HFFc6 (cell line): ENCODE results near the gene FRAS1. TPM values are rescaled to one million over a fixed set of nuclear protein-coding genes. Genes with fewer than 3 reads are reported as not detected.

Experiments used
- DNase-seq: peaks from one replicate; pipeline ENCODE4 v3.0.0-alpha.2; 2018
- H3K27ac Mint-ChIP-seq: 2 replicates; pipeline ENCODE4 v1.8.0; 2020; ENCODE audit warnings: mild to moderate bottlenecking, mixed read lengths
- H3K27me3 Mint-ChIP-seq: 2 replicates; pipeline ENCODE4 v1.8.0; 2021; ENCODE audit warnings: mild to moderate bottlenecking, moderate library complexity, mixed read lengths; ENCODE audit not compliant: insufficient read depth
- H3K36me3 Mint-ChIP-seq: 2 replicates; pipeline ENCODE4 v1.8.0; 2021; ENCODE audit warnings: low read depth, mixed read lengths
- H3K4me1 Mint-ChIP-seq: 2 replicates; pipeline ENCODE4 v1.8.0; 2020; ENCODE audit warnings: low read depth, mixed read lengths
- H3K4me3 Mint-ChIP-seq: 2 replicates; pipeline ENCODE4 v1.8.0; 2020; ENCODE audit warnings: mild to moderate bottlenecking, moderate library complexity, mixed read lengths
- H3K9me3 Mint-ChIP-seq: 2 replicates; pipeline ENCODE4 v1.8.0; 2020; ENCODE audit warnings: mild to moderate bottlenecking, mixed read lengths
- CTCF ChIP-seq: fragments of 200-600 bp; sonication (generic); IDR thresholded peaks from 2 replicates; pipeline ENCODE4 v1.5.0; 2021; ENCODE audit warnings: antibody characterized with exemption, mild to moderate bottlenecking
- total RNA-seq, 6 experiments: library from RNA; stranded (reverse); fragmentation: NEBNext Ultra II Directional; extraction: Animal tissue kit (Norgen Biotek cat#: 25700); gene quantifications; 2 replicates in 1 of 6; 3 replicates in 5 of 6; pipeline ENCODE4 v1.2.3, GENCODE V29; 2021

The FRAS1 gene
- total RNA-seq, 6 experiments from 2014 or later = 1.7 to 11.0 (median 2.3) TPM

- Mint-ChIP-seq H3K36me3 (no peaks in the 10 kb centered on the region), H3K9me3 (no peaks in the 10 kb centered on the region), H3K4me1 (no peaks in the 10 kb centered on the region), H3K27ac (no peak overlapping the region), H3K4me3 (no peak overlapping the region), H3K27me3 (peaks cover 3% of the 10 kb centered on the region; the same call in 1 of the 2 replicates)
- no peak for TF ChIP-seq CTCF
- no peak for DNase-seq
These were observed 108.6 kb downstream of the FRAS1 start for GRCh38 chr4:78165758-78166157.

- Mint-ChIP-seq H3K27me3 (peaks cover 3% of the 10 kb centered on the region), H3K27ac (no peak overlapping the region), H3K4me1 (no peaks in the 10 kb centered on the region), H3K9me3 (no peaks in the 10 kb centered on the region), H3K4me3 (no peak overlapping the region), H3K36me3 (no peaks in the 10 kb centered on the region)
- DNase-seq = no peak
- no peak for TF ChIP-seq CTCF
These were observed 109.5 kb downstream of the FRAS1 start for GRCh38 chr4:78166622-78167021.

DNA sequence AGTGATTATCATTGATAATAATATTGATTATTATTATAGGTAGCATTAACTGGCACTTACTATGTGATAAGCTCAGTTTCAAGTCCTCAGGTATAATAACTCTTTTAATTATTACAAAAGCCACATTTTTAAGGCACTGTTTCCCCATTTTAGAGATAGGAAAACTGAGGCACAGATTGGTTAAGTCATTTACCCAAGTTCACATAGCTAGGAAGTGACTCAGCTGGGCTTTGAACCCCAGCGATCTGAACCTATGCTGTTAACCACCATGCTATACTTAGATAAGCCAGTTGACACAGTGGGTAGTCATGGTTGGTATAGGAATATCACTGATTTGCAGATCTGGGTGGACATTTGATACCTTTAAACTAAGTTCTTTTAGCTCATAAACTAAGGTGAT lies 110.4 kb downstream of the FRAS1 start:
- H3K27me3 Mint-ChIP-seq = peaks cover 3% of the 10 kb centered on the region
- no peak for TF ChIP-seq CTCF
- DNase-seq = no peak
- no peak overlapping the region for H3K27ac Mint-ChIP-seq
- H3K4me3 Mint-ChIP-seq = no peak overlapping the region
- H3K4me1 Mint-ChIP-seq = no peaks in the 10 kb centered on the region
- no peaks in the 10 kb centered on the region for H3K36me3 Mint-ChIP-seq
- H3K9me3 Mint-ChIP-seq = no peaks in the 10 kb centered on the region

GRCh38 chr4:78168029-78168428 lies 110.9 kb downstream of the FRAS1 start:
- Mint-ChIP-seq H3K4me3 (no peak overlapping the region), H3K9me3 (no peaks in the 10 kb centered on the region), H3K27me3 (peaks cover 3% of the 10 kb centered on the region), H3K4me1 (no peaks in the 10 kb centered on the region), H3K27ac (no peak overlapping the region), H3K36me3 (no peaks in the 10 kb centered on the region)
- DNase-seq = no peak
- no peak for TF ChIP-seq CTCF

GRCh38 chr4:78169728-78170127 lies 112.6 kb downstream of the FRAS1 start:
- no peak for TF ChIP-seq CTCF
- peaks cover 3% of the 10 kb centered on the region for H3K27me3 Mint-ChIP-seq
- no peak overlapping the region for H3K27ac Mint-ChIP-seq
- H3K9me3 Mint-ChIP-seq = no peaks in the 10 kb centered on the region
- no peak overlapping the region for H3K4me3 Mint-ChIP-seq
- H3K36me3 Mint-ChIP-seq = no peaks in the 10 kb centered on the region
- DNase-seq = no peak
- no peaks in the 10 kb centered on the region for H3K4me1 Mint-ChIP-seq

- Mint-ChIP-seq H3K27me3 (peaks cover 3% of the 10 kb centered on the region), H3K36me3 (no peaks in the 10 kb centered on the region)
- TF ChIP-seq CTCF = no peak; the same call in 1 of the 2 replicates
These were observed 114.4 kb downstream of the FRAS1 start for GRCh38 chr4:78171482-78171881.

More at GRCh38 chr4:78171482-78171881, 114.4 kb downstream of the FRAS1 start:
- no peak for DNase-seq
- H3K4me1 Mint-ChIP-seq = peaks cover 4% of the 10 kb centered on the region; the same call in 1 of the 2 replicates
- H3K27ac Mint-ChIP-seq = no peak overlapping the region
- no peak overlapping the region for H3K4me3 Mint-ChIP-seq
- H3K9me3 Mint-ChIP-seq = no peaks in the 10 kb centered on the region
